Measurements from ENCODE around the gene HLA-E.
"Not testable (repeated sequence)": the region's sequence is repeated elsewhere in the genome, so short reads cannot be mapped to it uniquely, and the experiment has no call there.

HLA-E gene

GRCh38 chr6:30480536-30481156, 8.7 kb upstream of the HLA-E start:
- ATAC-seq (peak; percentile 66), DNase-seq (peak; percentile 65)

DNA sequence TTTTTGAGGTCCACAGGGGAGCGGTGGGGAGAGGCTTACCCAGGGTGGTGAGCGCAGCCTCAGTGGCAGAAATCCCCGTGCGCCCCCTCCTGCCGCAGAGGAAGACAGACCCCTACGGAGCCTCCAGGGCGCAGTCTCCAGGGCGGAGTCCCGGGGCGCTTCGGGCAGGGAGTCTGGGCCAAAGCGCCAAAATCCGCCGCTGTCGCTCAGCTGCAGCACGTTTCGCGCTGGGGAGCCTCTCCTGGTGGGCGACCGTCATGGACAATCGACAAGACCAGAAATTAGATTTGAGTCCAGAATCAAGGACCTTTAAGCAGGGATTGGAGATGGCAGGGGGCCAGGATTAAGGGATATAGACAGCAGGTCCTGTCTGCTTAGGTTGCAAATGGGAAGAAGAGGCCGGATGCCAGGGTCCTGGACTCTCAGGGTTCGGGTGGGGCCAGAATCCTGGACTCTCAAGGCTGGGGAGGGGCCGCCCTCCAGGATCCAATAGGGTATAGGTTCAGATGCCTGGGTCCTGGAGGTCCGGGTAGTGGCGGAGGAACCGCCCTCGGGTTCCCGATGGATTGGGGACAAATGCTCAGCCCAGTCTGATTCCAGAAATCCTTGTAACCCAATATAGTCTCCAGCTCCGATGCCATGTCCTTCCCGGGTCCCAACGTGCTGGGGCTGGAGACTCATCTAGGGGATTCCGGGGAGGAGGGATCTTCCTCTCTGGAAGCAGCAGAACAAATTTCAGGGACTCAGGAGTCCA, 7.9 kb upstream of the HLA-E start:
- ATAC-seq (peak; percentile 29), DNase-seq (no peak)

DNA sequence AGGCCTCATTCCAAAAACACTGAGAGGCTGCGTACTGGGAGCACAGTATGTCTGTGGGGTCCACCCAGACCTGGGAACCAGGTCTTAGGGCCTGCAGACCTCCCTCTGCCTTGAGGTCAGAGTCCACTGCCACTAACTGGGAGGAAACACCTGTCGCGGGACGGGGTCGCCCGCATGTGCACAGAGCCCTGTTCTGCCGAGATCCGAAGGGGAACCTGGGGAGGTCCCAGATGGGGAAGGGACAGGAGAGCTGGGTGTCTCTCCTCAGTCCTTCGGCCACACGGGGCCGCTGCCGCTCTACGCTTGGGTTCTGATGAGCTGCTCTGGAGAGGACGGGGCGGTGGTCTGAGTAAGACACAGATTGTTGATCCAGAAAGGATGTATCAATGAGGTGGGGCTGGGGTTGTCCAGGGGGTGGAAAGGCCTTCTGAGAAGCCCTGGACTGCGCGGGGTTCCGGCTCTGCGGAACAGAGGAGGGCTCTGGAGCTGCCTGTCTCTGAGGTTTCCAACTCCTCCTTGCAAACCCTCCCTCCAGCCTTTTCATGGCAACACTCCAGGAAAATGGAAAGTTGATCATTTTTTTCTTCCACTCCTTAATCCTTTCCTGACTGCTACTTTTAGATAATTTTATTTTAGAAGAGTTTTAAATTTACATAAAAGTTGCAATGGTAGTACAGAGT, 7.2 kb upstream of the HLA-E start:
- ATAC-seq (peak; percentile 90), DNase-seq (peak; percentile 86)

DNA sequence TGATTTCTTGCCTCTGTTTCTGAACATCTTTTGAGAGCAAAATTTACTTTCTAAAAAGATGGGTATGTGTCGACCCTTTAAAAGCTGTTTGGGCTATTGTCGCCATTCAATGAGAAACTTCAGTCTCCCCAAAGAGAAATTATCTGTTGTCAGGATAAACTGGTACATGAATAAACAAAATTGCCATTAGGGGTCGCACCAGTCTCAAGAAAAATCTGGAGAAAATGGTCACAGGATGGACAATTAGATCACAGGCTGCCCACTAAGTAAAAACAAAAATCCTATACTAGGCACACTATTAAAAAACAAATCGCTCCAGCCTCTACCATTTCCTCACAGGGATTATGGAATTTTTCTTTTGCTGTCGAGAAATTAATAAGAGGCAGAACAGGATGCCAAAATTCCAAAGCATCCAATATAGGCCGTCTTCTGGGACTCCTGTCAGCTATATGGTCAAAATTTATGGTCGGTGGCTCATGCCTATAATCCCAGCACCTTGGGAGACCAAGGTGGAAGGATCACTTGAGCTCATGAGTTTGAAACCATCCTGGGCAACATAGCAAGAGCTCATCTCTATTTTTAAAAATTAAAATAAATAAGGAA, 5.5 kb upstream of the HLA-E start:
- DNase-seq (no peak), ATAC-seq (no peak)

GRCh38 chr6:30485236-30485635, 4.1 kb upstream of the HLA-E start:
- no peak for DNase-seq
- no peak for ATAC-seq

- DNase-seq (no peak), ATAC-seq (no peak)
Observed at GRCh38 chr6:30487926-30488325, 1.4 kb upstream of the HLA-E start.

DNA sequence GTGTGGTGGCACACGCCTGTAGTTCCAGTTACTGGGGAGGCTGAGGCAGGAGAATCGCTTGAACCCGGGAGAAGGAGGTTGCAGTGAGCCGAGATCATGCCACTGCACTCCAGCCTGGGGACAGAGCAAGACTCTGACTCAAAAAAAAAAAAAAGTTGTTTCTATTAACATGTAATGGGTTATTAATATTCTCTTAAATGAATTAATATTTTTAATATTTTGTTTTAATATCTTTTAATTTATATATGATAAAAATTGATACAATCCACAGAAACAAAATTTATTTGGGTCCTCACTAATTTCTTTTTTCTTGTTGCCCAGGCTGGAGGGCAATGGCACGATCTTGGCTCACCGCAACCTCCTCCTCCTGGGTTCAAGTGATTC, 620 bp upstream of the HLA-E start:
- not testable (repeated sequence) for DNase-seq, ATAC-seq

DNA sequence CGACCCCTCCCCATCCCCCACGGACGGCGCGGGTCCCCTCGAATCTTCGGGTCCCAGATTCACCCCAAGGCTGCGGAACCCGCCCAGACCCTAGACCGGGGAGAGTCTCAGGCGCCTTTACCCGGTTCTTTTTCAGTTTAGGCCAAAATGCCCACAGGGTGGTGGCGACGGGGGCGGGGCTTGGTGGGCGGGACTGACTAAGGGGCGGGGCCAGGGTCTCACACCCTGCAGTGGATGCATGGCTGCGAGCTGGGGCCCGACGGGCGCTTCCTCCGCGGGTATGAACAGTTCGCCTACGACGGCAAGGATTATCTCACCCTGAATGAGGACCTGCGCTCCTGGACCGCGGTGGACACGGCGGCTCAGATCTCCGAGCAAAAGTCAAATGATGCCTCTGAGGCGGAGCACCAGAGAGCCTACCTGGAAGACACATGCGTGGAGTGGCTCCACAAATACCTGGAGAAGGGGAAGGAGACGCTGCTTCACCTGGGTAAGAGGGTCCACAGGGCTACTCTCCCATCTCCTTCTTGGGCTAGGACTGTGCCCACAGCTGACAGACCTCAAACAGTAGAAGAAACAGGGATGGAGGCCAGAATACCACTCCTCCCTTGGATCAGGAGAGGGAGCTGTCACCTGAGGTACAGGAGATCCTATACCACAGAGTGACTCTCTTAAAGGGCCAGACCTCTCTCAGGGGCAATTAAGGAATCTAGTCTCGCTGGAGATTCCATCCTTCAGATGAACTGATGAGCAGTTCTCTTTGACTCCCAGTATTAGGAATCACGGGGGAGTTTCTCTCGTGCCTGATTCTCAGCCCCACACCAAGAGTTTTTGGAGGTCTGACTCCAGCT, 942 bp downstream of the HLA-E start:
- peak; percentile 87 for DNase-seq
- ATAC-seq, result peak; percentile 38

- DNase-seq, ATAC-seq: not testable (repeated sequence)
Observed at GRCh38 chr6:30491291-30491953, 2.1 kb downstream of the HLA-E start.

GRCh38 chr6:30491991-30492952, 3.0 kb downstream of the HLA-E start:
- no peak for DNase-seq
- ATAC-seq, result peak; percentile 12

GRCh38 chr6:30493643-30494250, 4.4 kb downstream of the HLA-E start:
- DNase-seq, result peak; percentile 70
- no peak for ATAC-seq

DNA sequence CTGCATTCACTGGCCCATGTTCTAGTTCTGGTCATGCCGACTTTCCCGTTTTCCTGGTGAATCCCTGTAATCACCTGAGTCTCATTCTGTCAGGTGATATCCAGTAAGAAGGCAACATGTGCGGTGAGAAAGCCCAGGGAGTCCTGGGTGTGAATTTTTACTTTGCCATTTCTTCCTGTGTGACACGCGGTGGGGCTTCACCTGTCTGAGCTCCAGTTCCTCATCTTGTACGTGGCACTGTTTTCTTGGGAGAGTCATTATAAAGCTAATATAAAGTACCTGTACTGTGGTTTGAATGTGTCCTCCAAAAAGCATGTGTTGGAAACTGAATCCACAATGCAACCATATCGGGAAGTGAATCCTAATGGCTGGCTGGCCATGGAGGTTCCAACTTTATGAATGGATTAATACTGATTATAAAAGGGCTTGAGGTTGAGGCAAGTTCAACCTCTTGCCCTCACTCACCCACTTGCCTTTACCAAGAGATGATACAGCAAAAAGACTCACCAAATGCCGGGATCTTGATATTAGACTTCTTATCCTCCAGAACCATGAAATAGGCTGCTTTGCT, 5.1 kb downstream of the HLA-E start:
- no peak for ATAC-seq

GRCh38 chr6:30495060-30495459, 5.8 kb downstream of the HLA-E start:
- not testable (repeated sequence) for ATAC-seq, DNase-seq

More for the DNA sequence above, 5.1 kb downstream of the HLA-E start:
- DNase-seq, result no peak

- ATAC-seq, result no peak
- DNase-seq, result no peak
Observed at GRCh38 chr6:30495993-30496392, 6.7 kb downstream of the HLA-E start.

- ATAC-seq, result not testable (repeated sequence)
Observed at GRCh38 chr6:30497261-30497599, 7.9 kb downstream of the HLA-E start.

GRCh38 chr6:30497714-30498113, 8.4 kb downstream of the HLA-E start:
- ATAC-seq (no peak), DNase-seq (no peak)

More at GRCh38 chr6:30497261-30497599, 7.9 kb downstream of the HLA-E start:
- not testable (repeated sequence) for DNase-seq

DNA sequence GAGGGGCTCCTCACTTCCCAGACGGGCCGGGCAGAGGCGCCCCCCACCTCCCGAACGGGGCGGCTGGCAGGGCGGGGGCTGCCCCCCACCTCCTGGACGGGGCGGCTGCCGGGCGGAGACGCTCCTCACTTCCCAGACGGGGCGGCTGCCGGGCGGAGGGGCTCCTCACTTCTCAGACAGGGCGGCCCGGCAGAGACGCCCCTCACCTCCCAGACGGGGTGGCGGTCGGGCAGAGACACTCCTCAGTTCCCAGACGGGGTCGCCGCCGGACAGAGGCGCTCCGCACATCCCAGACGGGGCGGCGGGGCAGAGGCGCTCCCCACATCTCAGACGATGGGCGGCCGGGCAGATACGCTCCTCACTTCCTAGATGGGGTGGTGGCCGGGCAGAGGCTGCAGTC, 9.4 kb downstream of the HLA-E start:
- not testable (repeated sequence) for DNase-seq, ATAC-seq

DNA sequence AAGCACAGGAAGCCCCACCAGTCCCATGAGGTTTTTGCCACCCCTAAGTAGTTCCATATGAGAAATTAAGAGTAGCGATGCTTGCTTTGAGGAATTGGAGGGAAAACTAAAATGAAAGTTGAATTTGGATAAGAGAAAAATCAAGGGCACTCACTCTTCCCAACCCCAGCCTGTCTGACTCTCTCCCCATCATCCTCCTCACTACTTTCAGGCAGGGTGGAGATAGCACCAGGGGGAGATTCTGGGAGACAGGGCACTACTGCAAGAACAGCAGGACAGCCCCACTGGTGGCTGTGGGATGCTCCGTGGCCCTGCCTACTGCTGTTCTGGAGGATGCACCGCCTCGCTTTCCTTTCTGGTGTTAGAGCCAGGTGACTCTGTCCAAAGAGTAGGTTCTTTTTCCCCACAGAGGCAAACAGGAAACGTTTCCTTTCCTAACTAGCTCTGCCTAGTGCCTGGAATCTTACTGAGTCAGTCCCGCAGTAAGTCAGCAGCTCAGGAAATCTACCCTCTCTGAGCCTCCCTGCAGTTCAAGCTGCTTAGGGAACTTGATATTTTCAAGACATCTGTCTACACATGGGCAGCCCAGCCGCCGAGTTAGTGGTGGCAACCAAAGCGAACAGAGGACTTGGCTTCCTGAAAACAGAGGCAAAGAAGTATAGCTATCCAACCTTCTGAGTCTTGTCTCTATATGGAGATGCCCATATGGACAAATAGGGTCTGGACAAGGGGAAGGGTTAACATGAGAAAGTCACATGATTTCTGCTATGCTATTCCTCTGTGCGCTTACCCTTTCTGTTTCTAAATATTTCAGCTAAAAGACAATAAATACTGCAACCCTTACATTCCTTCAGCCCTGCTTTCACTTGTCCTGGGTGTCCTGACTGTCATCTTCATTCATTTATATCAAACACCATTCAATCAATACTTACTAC, 11.4 kb downstream of the HLA-E start:
- ATAC-seq, result peak; percentile 4
- DNase-seq, result no peak

Measured in stimulated activated naive CD8-positive, alpha-beta T cell treated with anti-CD3 and anti-CD28 coated beads, Interleukin-15, Interleukin-2, amounts not matched to agents 100 U/mL and 50 U/mL, for 24 hours (primary cell).